ENCODE results near the gene PWWP2B.
"Not testable (repeated sequence)": the region's sequence is repeated elsewhere in the genome, so short reads cannot be mapped to it uniquely, and the experiment has no call there.

PWWP2B gene

GRCh38 chr10:132434405-132435005 is 37.5 kb downstream of the PWWP2B start:
- Histone ChIP-seq H3K27me3 (ENCODE audit: low read length) (no peaks in the 10 kb centered on the region), H3K79me2 (ENCODE audit: insufficient read depth, low read length) (no peaks in the 10 kb centered on the region), H3K36me3 (ENCODE audit: low read length) (no peaks in the 10 kb centered on the region), H3K4me3 (ENCODE audit: insufficient read depth, low read length, poor library complexity, severe bottlenecking) (no peak overlapping the region), H3K27ac (ENCODE audit: low read depth, low read length) (no peak overlapping the region), H2AFZ (ENCODE audit: low read depth, low read length, severe bottlenecking) (no peak overlapping the region), H3K9ac (ENCODE audit: low read length) (no peak overlapping the region), H4K20me1 (ENCODE audit: low read depth, low read length) (no peaks in the 10 kb centered on the region), H3K9me2 (replicated peaks; ENCODE audit: insufficient read depth, low read length) (no peaks in the 10 kb centered on the region), H3F3A (ENCODE audit: insufficient read depth) (no peaks in the 10 kb centered on the region), H3K9me3 (ENCODE audit: insufficient read depth, low read length) (no peaks in the 10 kb centered on the region), H3K4me2 (ENCODE audit: low read depth, low read length, poor library complexity, severe bottlenecking) (no peak overlapping the region)
- TF ChIP-seq CTCF (IDR thresholded peaks at IDR 0.05; ENCODE audit: insufficient read depth, low read length, poor library complexity, severe bottlenecking): no peak
- no peak for TF ChIP-seq EZH2phosphoT487 (conservative IDR thresholded peaks at IDR 0.05; ENCODE audit: low read length)

GRCh38 chr10:132435320-132435719 is 38.3 kb downstream of the PWWP2B start:
- H3K9me2 ChIP-seq (replicated peaks; ENCODE audit: insufficient read depth, low read length); H3K79me2 ChIP-seq (ENCODE audit: insufficient read depth, low read length); H3F3A ChIP-seq (ENCODE audit: insufficient read depth); H3K27ac ChIP-seq (ENCODE audit: low read depth, low read length); H3K4me3 ChIP-seq (ENCODE audit: insufficient read depth, low read length, poor library complexity, severe bottlenecking); H2AFZ ChIP-seq (ENCODE audit: low read depth, low read length, severe bottlenecking); H3K9me3 ChIP-seq (ENCODE audit: insufficient read depth, low read length); H3K4me2 ChIP-seq (ENCODE audit: low read depth, low read length, poor library complexity, severe bottlenecking); H3K36me3 ChIP-seq (ENCODE audit: low read length); H3K27me3 ChIP-seq (ENCODE audit: low read length); H3K9ac ChIP-seq (ENCODE audit: low read length); H4K20me1 ChIP-seq (ENCODE audit: low read depth, low read length): not testable (repeated sequence)

- H2AFZ ChIP-seq (ENCODE audit: low read depth, low read length, severe bottlenecking); H3F3A ChIP-seq (ENCODE audit: insufficient read depth); H3K9me2 ChIP-seq (replicated peaks; ENCODE audit: insufficient read depth, low read length); H3K4me2 ChIP-seq (ENCODE audit: low read depth, low read length, poor library complexity, severe bottlenecking); H3K27ac ChIP-seq (ENCODE audit: low read depth, low read length); H4K20me1 ChIP-seq (ENCODE audit: low read depth, low read length); H3K79me2 ChIP-seq (ENCODE audit: insufficient read depth, low read length); H3K9me3 ChIP-seq (ENCODE audit: insufficient read depth, low read length); H3K4me3 ChIP-seq (ENCODE audit: insufficient read depth, low read length, poor library complexity, severe bottlenecking); H3K36me3 ChIP-seq (ENCODE audit: low read length); H3K27me3 ChIP-seq (ENCODE audit: low read length); H3K9ac ChIP-seq (ENCODE audit: low read length): not testable (repeated sequence)
These were observed 39.1 kb downstream of the PWWP2B start for GRCh38 chr10:132436096-132436495.

- H3K9ac ChIP-seq (ENCODE audit: low read length): no peak overlapping the region
- no peaks in the 10 kb centered on the region for H3K9me3 ChIP-seq (ENCODE audit: insufficient read depth, low read length)
- no peak overlapping the region for H3K27ac ChIP-seq (ENCODE audit: low read depth, low read length)
- no peaks in the 10 kb centered on the region for H3K79me2 ChIP-seq (ENCODE audit: insufficient read depth, low read length)
- TF ChIP-seq EZH2phosphoT487 (conservative IDR thresholded peaks at IDR 0.05; ENCODE audit: low read length) (no peak), CTCF (IDR thresholded peaks at IDR 0.05; ENCODE audit: insufficient read depth, low read length, poor library complexity, severe bottlenecking) (no peak)
- no peaks in the 10 kb centered on the region for H3K36me3 ChIP-seq (ENCODE audit: low read length)
- H2AFZ ChIP-seq (ENCODE audit: low read depth, low read length, severe bottlenecking): no peak overlapping the region
- H3K9me2 ChIP-seq (replicated peaks; ENCODE audit: insufficient read depth, low read length): no peaks in the 10 kb centered on the region
- no peak overlapping the region for H3K4me2 ChIP-seq (ENCODE audit: low read depth, low read length, poor library complexity, severe bottlenecking)
- no peaks in the 10 kb centered on the region for H3K27me3 ChIP-seq (ENCODE audit: low read length)
- no peak overlapping the region for H3K4me3 ChIP-seq (ENCODE audit: insufficient read depth, low read length, poor library complexity, severe bottlenecking)
- no peaks in the 10 kb centered on the region for H3F3A ChIP-seq (ENCODE audit: insufficient read depth)
- H4K20me1 ChIP-seq (ENCODE audit: low read depth, low read length): no peaks in the 10 kb centered on the region
These were observed 39.9 kb downstream of the PWWP2B start for GRCh38 chr10:132436861-132437410.

All from SU-DHL-6 (cell line).